ENCODE results near the gene FTSJ1.

DNA sequence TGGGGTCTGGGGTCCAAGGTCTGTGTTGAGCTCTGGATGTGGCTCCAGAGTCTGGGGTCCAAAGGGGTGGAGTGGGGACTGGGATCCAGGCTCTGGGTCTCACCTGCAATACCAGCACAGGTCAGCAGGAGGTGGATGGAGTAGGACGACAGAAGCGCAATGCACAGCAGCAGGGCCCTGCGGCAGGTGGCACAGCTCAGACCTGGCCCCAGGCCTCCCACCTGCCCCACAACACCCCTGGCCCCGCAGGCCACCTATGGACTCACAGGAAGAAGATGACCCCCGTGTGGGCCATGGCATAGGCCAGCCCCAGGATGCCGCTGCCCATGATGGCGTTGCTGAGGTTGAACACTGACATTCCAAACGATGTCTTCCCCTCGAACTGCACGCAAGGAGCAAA lies 9.3 kb upstream of the FTSJ1 start:
- TF ChIP-seq TAF1 (IDR thresholded peaks at IDR 0.05; ENCODE audit: low read depth) (no peak), EP300 (conservative IDR thresholded peaks at IDR 0.05; ENCODE audit: poor library complexity, severe bottlenecking) (no peak), POLR2AphosphoS5 (IDR thresholded peaks at IDR 0.05) (no peak), RAD21 (conservative IDR thresholded peaks at IDR 0.05) (no peak), SMC3 (conservative IDR thresholded peaks at IDR 0.05; ENCODE audit: poor library complexity) (no peak), EZH2 (IDR thresholded peaks at IDR 0.05; ENCODE audit: borderline replicate concordance, insufficient read depth, low read length, poor library complexity, severe bottlenecking) (no peak)
- TF ChIP-seq, protein P1, sequence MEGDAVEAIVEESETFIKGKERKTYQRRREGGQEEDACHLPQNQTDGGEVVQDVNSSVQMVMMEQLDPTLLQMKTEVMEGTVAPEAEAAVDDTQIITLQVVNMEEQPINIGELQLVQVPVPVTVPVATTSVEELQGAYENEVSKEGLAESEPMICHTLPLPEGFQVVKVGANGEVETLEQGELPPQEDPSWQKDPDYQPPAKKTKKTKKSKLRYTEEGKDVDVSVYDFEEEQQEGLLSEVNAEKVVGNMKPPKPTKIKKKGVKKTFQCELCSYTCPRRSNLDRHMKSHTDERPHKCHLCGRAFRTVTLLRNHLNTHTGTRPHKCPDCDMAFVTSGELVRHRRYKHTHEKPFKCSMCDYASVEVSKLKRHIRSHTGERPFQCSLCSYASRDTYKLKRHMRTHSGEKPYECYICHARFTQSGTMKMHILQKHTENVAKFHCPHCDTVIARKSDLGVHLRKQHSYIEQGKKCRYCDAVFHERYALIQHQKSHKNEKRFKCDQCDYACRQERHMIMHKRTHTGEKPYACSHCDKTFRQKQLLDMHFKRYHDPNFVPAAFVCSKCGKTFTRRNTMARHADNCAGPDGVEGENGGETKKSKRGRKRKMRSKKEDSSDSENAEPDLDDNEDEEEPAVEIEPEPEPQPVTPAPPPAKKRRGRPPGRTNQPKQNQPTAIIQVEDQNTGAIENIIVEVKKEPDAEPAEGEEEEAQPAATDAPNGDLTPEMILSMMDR (IDR thresholded peaks at IDR 0.05; ENCODE audit: poor library complexity, severe bottlenecking) = no peak
- TF ChIP-seq, protein P2, sequence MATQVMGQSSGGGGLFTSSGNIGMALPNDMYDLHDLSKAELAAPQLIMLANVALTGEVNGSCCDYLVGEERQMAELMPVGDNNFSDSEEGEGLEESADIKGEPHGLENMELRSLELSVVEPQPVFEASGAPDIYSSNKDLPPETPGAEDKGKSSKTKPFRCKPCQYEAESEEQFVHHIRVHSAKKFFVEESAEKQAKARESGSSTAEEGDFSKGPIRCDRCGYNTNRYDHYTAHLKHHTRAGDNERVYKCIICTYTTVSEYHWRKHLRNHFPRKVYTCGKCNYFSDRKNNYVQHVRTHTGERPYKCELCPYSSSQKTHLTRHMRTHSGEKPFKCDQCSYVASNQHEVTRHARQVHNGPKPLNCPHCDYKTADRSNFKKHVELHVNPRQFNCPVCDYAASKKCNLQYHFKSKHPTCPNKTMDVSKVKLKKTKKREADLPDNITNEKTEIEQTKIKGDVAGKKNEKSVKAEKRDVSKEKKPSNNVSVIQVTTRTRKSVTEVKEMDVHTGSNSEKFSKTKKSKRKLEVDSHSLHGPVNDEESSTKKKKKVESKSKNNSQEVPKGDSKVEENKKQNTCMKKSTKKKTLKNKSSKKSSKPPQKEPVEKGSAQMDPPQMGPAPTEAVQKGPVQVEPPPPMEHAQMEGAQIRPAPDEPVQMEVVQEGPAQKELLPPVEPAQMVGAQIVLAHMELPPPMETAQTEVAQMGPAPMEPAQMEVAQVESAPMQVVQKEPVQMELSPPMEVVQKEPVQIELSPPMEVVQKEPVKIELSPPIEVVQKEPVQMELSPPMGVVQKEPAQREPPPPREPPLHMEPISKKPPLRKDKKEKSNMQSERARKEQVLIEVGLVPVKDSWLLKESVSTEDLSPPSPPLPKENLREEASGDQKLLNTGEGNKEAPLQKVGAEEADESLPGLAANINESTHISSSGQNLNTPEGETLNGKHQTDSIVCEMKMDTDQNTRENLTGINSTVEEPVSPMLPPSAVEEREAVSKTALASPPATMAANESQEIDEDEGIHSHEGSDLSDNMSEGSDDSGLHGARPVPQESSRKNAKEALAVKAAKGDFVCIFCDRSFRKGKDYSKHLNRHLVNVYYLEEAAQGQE (IDR thresholded peaks at IDR 0.05; ENCODE audit: borderline replicate concordance) = no peak

All from neural cell (in vitro differentiated cells).